Right lobe of liver (tissue), 6 donors: ENCODE data around the gene EPB41L4A. TPM values are rescaled to one million over a fixed set of nuclear protein-coding genes. Genes with fewer than 3 reads are reported as not detected.

ENCODE experiments used
- ATAC-seq, 4 donors: fragments of 200-7000 bp; cut with Tn5 transposase; one replicate each; pipeline ENCODE4 v1.9.1; 2020; ENCODE audit warnings: mild to moderate bottlenecking in 4 of 4, moderate library complexity in 4 of 4
- DNase-seq, 3 donors: peaks; one replicate each; pipeline ENCODE4 v3.0.0-alpha.2; 2020
- H3K27ac ChIP-seq, 3 donors: fragments of 200-600 bp; one replicate each; pipeline ENCODE4 v1.8.0; 2022
- H3K27me3 ChIP-seq, 2 donors: fragments of 200-600 bp; one replicate each; pipeline ENCODE4 v1.8.0; 2022
- H3K36me3 ChIP-seq, 4 donors: fragments of 200-600 bp; sonication (generic) in 1 of 4; one replicate each; pipeline versions ENCODE4 v1.5.1 to v1.8.0; 2017 to 2022; ENCODE audit warnings: control low read depth in 1 of 4
- H3K4me1 ChIP-seq, 4 donors: fragments of 200-600 bp; sonication (generic) in 1 of 4; one replicate each; pipeline versions ENCODE4 v1.5.1 to v1.8.0; 2017 to 2022; ENCODE audit warnings: control low read depth in 1 of 4
- H3K4me3 ChIP-seq, 3 donors: fragments of 200-600 bp; one replicate each; pipeline ENCODE4 v1.8.0; 2022
- H3K9me3 ChIP-seq, 4 donors: fragments of 200-600 bp; sonication (generic) in 1 of 4; one replicate each; pipeline versions ENCODE4 v1.5.1 to v1.8.0; 2017 to 2022; ENCODE audit warnings: control low read depth in 1 of 4
- CTCF ChIP-seq, 4 donors: fragments of 200-600 bp in 3 of 4; fragments of 450-650 bp in 1 of 4; IDR thresholded peaks; one replicate each; pipeline versions ENCODE4 v1.5.1 to v1.8.0; 2016 to 2022; ENCODE audit warnings: antibody characterized with exemption in 4 of 4, mild to moderate bottlenecking in 2 of 4
- POLR2A ChIP-seq: fragments of 450-650 bp; IDR thresholded peaks from one replicate; pipeline ENCODE4 v1.6.1; 2017; ENCODE audit warnings: antibody characterized with exemption, mild to moderate bottlenecking
- WGBS: methylation state at CpG from one replicate; pipeline ENCODE4 v1.1.6; 2018; ENCODE audit warnings: low coverage, low lambda C conversion rate; ENCODE audit not compliant: insufficient coverage; ENCODE audit errors: missing lambda C conversion rate; 5-methylcytosine and 5-hydroxymethylcytosine counted together
- intact Hi-C, 2 donors: fragments of 100-400 bp; cut with DNase I; formaldehyde crosslinking; loops; one replicate each; pipeline versions ENCODE4 v1.11.2 to v1.14.1; 2022
- total RNA-seq, 6 experiments: library from RNA; depleted of rRNA in 2 of 6; stranded (reverse); fragments of >200 nt in 2 of 6; fragmentation: NEBNext Ultra II Directional in 3 of 6; extraction: Animal tissue kit (Norgen Biotek cat#: 25700) in 3 of 6; gene quantifications; one replicate each; pipeline versions ENCODE4 v1.1.0 to v1.2.4, GENCODE V29; 2016 to 2023
- donor health status: DM: no; HTN: yes; CAD: no.
- donor health status: DM: no; HTN: no; CAD: no.
- donor health status: DM: no; HTN: no; CAD: no.
- donor health status: DM: no; HTN: yes; CAD: no.
- donor health status: DM: no; HTN: yes; CAD: no.

Gene EPB41L4A
- total RNA-seq, 6 experiments from 2014 or later, result 2.5 to 12.0 (median 4.2) TPM

- DNase-seq (no peak), ATAC-seq (no peak)
- no peak overlapping the region for H3K27ac ChIP-seq
- TF ChIP-seq CTCF (IDR thresholded peaks at IDR 0.05), result no peak
- no peak for TF ChIP-seq POLR2A
- H3K27me3 ChIP-seq, result no peaks in the 10 kb centered on the region
- intact Hi-C loops, result no loop called here
- no peaks in the 10 kb centered on the region for H3K9me3 ChIP-seq
- WGBS, result 83% methylated on average over 3 of the region's 3 CpGs
- no peaks in the 10 kb centered on the region for H3K4me1 ChIP-seq
- H3K4me3 ChIP-seq, result no peak overlapping the region
- peaks cover 0 to 2% (median 0%) of the 10 kb centered on the region in 4 donors for H3K36me3 ChIP-seq
Observed at GRCh38 chr5:112264666-112265065, 154.4 kb downstream of the EPB41L4A start.

GRCh38 chr5:112264151-112264550, 154.9 kb downstream of the EPB41L4A start:
- Histone ChIP-seq H3K4me1 (no peaks in the 10 kb centered on the region), H3K27ac (no peak overlapping the region), H3K9me3 (no peaks in the 10 kb centered on the region), H3K36me3 (peaks cover 0 to 2% (median 0%) of the 10 kb centered on the region in 4 donors), H3K27me3 (no peaks in the 10 kb centered on the region), H3K4me3 (no peak overlapping the region)
- 74% methylated on average over 4 of the region's 4 CpGs for WGBS
- ATAC-seq (no peak), DNase-seq (no peak)
- no peak for TF ChIP-seq POLR2A
- no peak for TF ChIP-seq CTCF (IDR thresholded peaks at IDR 0.05)
- intact Hi-C loops, result no loop called here

GRCh38 chr5:112263469-112263868, 155.6 kb downstream of the EPB41L4A start:
- Histone ChIP-seq H3K9me3 (no peaks in the 10 kb centered on the region), H3K4me3 (no peak overlapping the region), H3K36me3 (peaks cover 0 to 2% (median 0%) of the 10 kb centered on the region in 4 donors), H3K27me3 (no peaks in the 10 kb centered on the region), H3K27ac (no peak overlapping the region), H3K4me1 (no peaks in the 10 kb centered on the region)
- no peak for TF ChIP-seq POLR2A
- no peak for TF ChIP-seq CTCF (IDR thresholded peaks at IDR 0.05)
- DNase-seq, result no peak
- ATAC-seq, result no peak
- intact Hi-C loops, result no loop called here
- 86% methylated on average over 1 of the region's 1 CpG for WGBS

GRCh38 chr5:112258571-112258970, 160.5 kb downstream of the EPB41L4A start:
- intact Hi-C loops, result no loop called here
- no peaks in the 10 kb centered on the region for H3K36me3 ChIP-seq
- H3K4me1 ChIP-seq, result no peaks in the 10 kb centered on the region
- no peaks in the 10 kb centered on the region for H3K9me3 ChIP-seq
- TF ChIP-seq CTCF (IDR thresholded peaks at IDR 0.05) (no peak), POLR2A (no peak)
- H3K27me3 ChIP-seq, result no peaks in the 10 kb centered on the region
- 67% methylated on average over 2 of the region's 2 CpGs for WGBS
- H3K4me3 ChIP-seq, result no peak overlapping the region
- H3K27ac ChIP-seq, result no peak overlapping the region
- ATAC-seq, result no peak
- no peak for DNase-seq

GRCh38 chr5:112257976-112258375, 161.1 kb downstream of the EPB41L4A start:
- H3K9me3 ChIP-seq, result no peaks in the 10 kb centered on the region
- no peak overlapping the region for H3K27ac ChIP-seq
- DNase-seq, result no peak
- no peaks in the 10 kb centered on the region for H3K36me3 ChIP-seq
- no peaks in the 10 kb centered on the region for H3K27me3 ChIP-seq
- H3K4me3 ChIP-seq, result no peak overlapping the region
- H3K4me1 ChIP-seq, result no peaks in the 10 kb centered on the region
- TF ChIP-seq POLR2A, result no peak
- no peak for TF ChIP-seq CTCF (IDR thresholded peaks at IDR 0.05)
- intact Hi-C loops, result no loop called here
- no peak for ATAC-seq
